Thymus (tissue), 11 donors: ENCODE measurements around the gene PIP5K1C. TPM values are rescaled to one million over a fixed set of nuclear protein-coding genes. Genes with fewer than 3 reads are reported as not detected.

ENCODE experiments used
- DNase-seq, 9 donors: peaks; one replicate each; pipeline ENCODE4 v3.0.0-alpha.2; 2013; ENCODE audit warnings: low spot score in 9 of 9, low read depth in 6 of 9, missing footprints in 1 of 9
- H3K27ac ChIP-seq, 2 donors: one replicate each; pipeline ENCODE4 v1.5.1; 2013; ENCODE audit warnings: control low read depth in 1 of 2, low read depth in 1 of 2, low read length in 1 of 2, mild to moderate bottlenecking in 1 of 2, moderate library complexity in 1 of 2
- H3K27me3 ChIP-seq, 2 donors: one replicate each; pipeline ENCODE4 v1.5.1; 2013; ENCODE audit warnings: low read length in 1 of 2; ENCODE audit not compliant: control insufficient read depth in 2 of 2, insufficient read depth in 1 of 2
- H3K36me3 ChIP-seq, 2 donors: one replicate each; pipeline ENCODE4 v1.5.1; 2013; ENCODE audit warnings: low read length in 1 of 2, mild to moderate bottlenecking in 1 of 2, moderate library complexity in 1 of 2; ENCODE audit not compliant: control insufficient read depth in 2 of 2, insufficient read depth in 2 of 2
- H3K4me1 ChIP-seq, 2 donors: one replicate each; pipeline ENCODE4 v1.5.1; 2013; ENCODE audit warnings: low read length in 2 of 2; ENCODE audit not compliant: control insufficient read depth in 2 of 2, insufficient read depth in 2 of 2
- H3K4me3 ChIP-seq, 2 donors: one replicate each; pipeline ENCODE4 v1.5.1; 2013; ENCODE audit warnings: low read length in 2 of 2, control low read depth in 1 of 2, mild to moderate bottlenecking in 1 of 2
- H3K9me3 ChIP-seq, 2 donors: one replicate each; pipeline ENCODE4 v1.5.1; 2013; ENCODE audit warnings: low read length in 1 of 2, mild to moderate bottlenecking in 1 of 2; ENCODE audit not compliant: control insufficient read depth in 2 of 2, insufficient read depth in 1 of 2
- WGBS: extraction: QIAGEN DNeasy Blood & Tissue Kit; methylation state at CpG from one replicate; pipeline ENCODE4 v1.1.7; 2013; 5-methylcytosine and 5-hydroxymethylcytosine counted together
- polyA plus RNA-seq: library from polyadenylated mRNA; stranded (reverse); fragments of 200-250 nt; gene quantifications from one replicate; pipeline ENCODE4 v1.2.3, GENCODE V29; 2013
- total RNA-seq: library from RNA; stranded (reverse); fragments of 120-200 nt; gene quantifications from one replicate; pipeline ENCODE4 v1.2.4, GENCODE V29; 2013
- donor health status: healthy.

The PIP5K1C gene
- total and polyA plus RNA-seq, 2 donors: 3.4 to 14.0 TPM

- Histone ChIP-seq H3K27me3 (no peaks in the 10 kb centered on the region), H3K27ac (peak within 1 kb of the TSS; percentile 86 to 94), H3K4me3 (peak within 1 kb of the TSS; percentile 89 to 90), H3K36me3 (peaks cover 10 to 27% of the 10 kb centered on the region in 2 donors), H3K4me1 (peaks cover 13 to 22% of the 10 kb centered on the region in 2 donors), H3K9me3 (peaks cover 0 to 3% of the 10 kb centered on the region in 2 donors)
- WGBS: under 1% methylated on average over 80 of the region's 80 CpGs
- DNase-seq: peak; percentile 91 to 99 (median 97)
Measured at GRCh38 chr19:3626473-3627350, 73.6 kb downstream of the PIP5K1C start, which contains the start of gene CACTIN. Gene CACTIN (minus strand): TSS chr19:3626790. CDS start chr19:3626762, 28 bp downstream.

DNA sequence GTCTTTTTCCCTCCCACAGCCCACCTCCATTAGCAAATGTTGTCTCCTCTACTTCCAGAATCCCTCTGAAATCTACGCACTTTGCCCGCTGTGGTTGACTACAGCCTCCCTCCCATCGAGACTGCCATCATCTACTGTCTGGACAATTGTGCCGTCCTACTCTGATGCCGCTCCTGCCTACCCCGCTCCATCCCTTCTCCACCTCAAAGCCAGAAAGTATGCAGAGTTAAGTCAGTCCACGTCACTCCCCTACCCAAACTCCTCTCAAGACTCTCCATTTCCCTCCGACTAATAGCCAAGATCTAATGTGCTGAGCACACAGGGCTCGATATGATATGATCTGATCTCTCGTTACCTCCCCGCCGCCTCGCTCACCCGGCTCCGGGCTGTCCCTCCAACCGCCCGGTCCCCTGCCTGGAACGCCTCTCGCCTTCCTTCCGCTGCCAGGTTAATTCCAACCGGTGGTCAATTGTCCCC, 74.2 kb downstream of the PIP5K1C start:
- Histone ChIP-seq H3K9me3 (peaks cover 0 to 3% of the 10 kb centered on the region in 2 donors), H3K27me3 (no peaks in the 10 kb centered on the region), H3K27ac (peak overlapping the region; percentile 36 to 38), H3K4me3 (peak overlapping the region; percentile 89 to 90), H3K4me1 (peaks cover 13 to 22% of the 10 kb centered on the region in 2 donors), H3K36me3 (peaks cover 17 to 27% of the 10 kb centered on the region in 2 donors)
- no peak for DNase-seq
- WGBS: 2% methylated on average over 21 of the region's 21 CpGs

- peaks cover 0 to 3% of the 10 kb centered on the region in 2 donors for H3K9me3 ChIP-seq
- H3K27me3 ChIP-seq: no peaks in the 10 kb centered on the region
- H3K4me1 ChIP-seq: peaks cover 13 to 26% of the 10 kb centered on the region in 2 donors
- peaks cover 33 to 50% of the 10 kb centered on the region in 2 donors for H3K36me3 ChIP-seq
- 93% methylated on average over 34 of the region's 34 CpGs for WGBS
- no peak overlapping the region for H3K27ac ChIP-seq
- no peak for DNase-seq
- H3K4me3 ChIP-seq: no peak overlapping the region
Measured at GRCh38 chr19:3623716-3624115, 76.6 kb downstream of the PIP5K1C start.

- peaks cover 18 to 36% of the 10 kb centered on the region in 2 donors for H3K4me1 ChIP-seq
- no peak for DNase-seq
Measured at GRCh38 chr19:3622224-3622623, 78.0 kb downstream of the PIP5K1C start.

GRCh38 chr19:3621689-3622088, 78.6 kb downstream of the PIP5K1C start:
- H3K27ac ChIP-seq: no peak overlapping the region
- H3K4me1 ChIP-seq: peaks cover 18 to 34% of the 10 kb centered on the region in 2 donors
- DNase-seq: no peak
- H3K4me3 ChIP-seq: no peak overlapping the region
- peaks cover 38 to 63% of the 10 kb centered on the region in 2 donors for H3K36me3 ChIP-seq
- 98% methylated on average over 15 of the region's 15 CpGs for WGBS
- H3K9me3 ChIP-seq: no peaks in the 10 kb centered on the region
- H3K27me3 ChIP-seq: no peaks in the 10 kb centered on the region

More at GRCh38 chr19:3622224-3622623, 78.0 kb downstream of the PIP5K1C start:
- Histone ChIP-seq H3K36me3 (peaks cover 35 to 62% of the 10 kb centered on the region in 2 donors), H3K4me3 (no peak overlapping the region), H3K27me3 (no peaks in the 10 kb centered on the region), H3K27ac (no peak overlapping the region), H3K9me3 (peaks cover 0 to 2% of the 10 kb centered on the region in 2 donors)
- 98% methylated on average over 12 of the region's 12 CpGs for WGBS

DNA sequence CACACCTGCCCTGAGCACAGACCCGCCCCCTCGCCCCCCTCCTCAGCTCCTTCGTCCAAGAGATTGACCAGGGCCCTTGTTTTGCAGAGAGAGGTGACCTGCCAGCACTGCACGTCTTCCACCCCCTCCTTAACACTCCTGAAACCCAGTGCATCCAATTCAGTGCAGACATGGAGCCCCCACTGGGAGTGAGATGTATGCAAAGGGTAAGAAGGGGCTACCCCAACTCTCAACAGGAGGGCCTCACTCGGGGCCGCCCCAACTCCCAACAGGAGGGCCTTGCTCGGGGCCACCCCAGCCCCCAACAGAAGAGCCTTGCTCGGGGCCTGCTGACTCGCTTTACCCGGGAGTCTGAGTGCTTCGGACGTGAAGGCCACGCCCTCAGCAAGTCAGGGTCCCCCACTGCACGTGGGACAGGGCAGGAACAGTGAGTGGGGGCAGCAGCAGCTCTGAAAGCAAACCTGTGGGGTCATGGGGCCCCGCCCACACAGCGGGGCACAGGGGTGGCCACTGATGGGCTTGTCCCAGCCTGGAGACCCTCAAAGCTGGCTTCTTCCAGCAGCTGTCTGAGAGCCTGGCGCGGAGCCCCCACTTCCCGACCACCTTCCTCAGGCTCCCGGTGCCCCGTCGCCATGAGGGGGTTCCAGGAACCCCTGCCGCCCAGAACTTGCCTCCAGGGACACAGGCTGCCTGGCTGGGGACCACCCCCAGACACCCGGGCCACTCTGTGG, 79.3 kb downstream of the PIP5K1C start:
- Histone ChIP-seq H3K36me3 (peaks cover 40 to 64% of the 10 kb centered on the region in 2 donors), H3K4me3 (no peak overlapping the region), H3K27me3 (no peaks in the 10 kb centered on the region), H3K4me1 (peaks cover 17 to 31% of the 10 kb centered on the region in 2 donors), H3K9me3 (no peaks in the 10 kb centered on the region), H3K27ac (no peak overlapping the region)
- WGBS: 97% methylated on average over 24 of the region's 24 CpGs
- DNase-seq: no peak

DNA sequence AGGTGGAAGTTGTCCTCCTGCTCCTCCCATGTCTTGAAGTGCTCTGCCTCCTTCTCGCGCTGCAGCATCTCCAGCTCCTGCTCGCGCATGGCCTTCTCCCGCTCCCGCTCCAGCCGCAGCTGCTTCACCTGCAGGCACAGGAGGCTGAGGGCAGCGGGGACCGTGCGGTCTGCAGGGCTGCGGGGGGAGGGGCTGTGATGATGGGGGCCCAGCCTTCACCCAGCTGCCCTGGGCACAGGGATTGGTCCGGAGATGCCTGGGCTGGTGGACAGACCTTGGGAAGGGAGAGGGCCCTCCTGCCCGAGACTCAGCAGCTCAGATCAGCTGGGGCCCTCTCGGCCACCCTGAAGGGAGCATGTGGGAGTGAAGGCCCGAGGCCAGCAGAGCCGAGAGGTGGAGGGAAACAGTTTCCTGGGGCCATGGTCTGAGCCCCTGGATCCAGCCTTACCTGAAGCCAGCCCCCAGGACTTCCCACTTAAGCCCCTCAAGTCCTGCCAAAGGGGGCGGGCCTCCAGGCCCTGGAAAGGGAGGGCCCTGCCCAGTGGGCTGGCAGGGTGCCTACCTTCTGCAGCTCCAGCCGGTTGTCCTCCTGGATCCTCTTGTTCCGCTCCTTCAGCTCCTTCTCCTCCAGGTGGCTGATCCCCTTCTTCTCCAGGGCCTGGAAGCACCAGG, 80.0 kb downstream of the PIP5K1C start:
- 96% methylated on average over 19 of the region's 19 CpGs for WGBS
- Histone ChIP-seq H3K36me3 (peaks cover 43 to 71% of the 10 kb centered on the region in 2 donors), H3K9me3 (no peaks in the 10 kb centered on the region), H3K27ac (no peak overlapping the region), H3K27me3 (no peaks in the 10 kb centered on the region), H3K4me1 (peaks cover 10 to 26% of the 10 kb centered on the region in 2 donors), H3K4me3 (no peak overlapping the region)
- no peak for DNase-seq

DNA sequence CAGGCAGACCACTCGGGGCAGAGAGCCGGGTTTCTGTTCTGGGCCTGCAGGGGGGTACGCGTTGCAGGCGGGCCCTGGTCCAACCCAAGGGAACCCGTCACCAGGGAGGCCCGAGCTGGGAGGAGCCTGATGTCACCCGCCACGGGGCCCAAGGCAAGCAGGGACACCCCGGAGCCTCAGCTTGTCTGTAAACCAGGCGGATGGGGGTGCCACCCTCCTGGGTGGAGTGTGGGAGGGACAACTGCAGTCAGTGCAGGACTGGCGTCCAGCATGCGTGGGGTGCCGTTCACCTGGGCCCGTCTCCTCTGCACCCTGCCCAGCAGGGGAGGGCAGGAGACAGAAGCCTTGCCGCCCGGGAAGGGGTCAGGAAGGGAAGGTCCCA, 80.6 kb downstream of the PIP5K1C start:
- H3K27ac ChIP-seq: no peak overlapping the region
- H3K36me3 ChIP-seq: peaks cover 43 to 75% of the 10 kb centered on the region in 2 donors
- no peaks in the 10 kb centered on the region for H3K9me3 ChIP-seq
- DNase-seq: no peak
- H3K4me3 ChIP-seq: no peak overlapping the region
- no peaks in the 10 kb centered on the region for H3K27me3 ChIP-seq
- peaks cover 9 to 25% of the 10 kb centered on the region in 2 donors for H3K4me1 ChIP-seq
- WGBS: 91% methylated on average over 17 of the region's 17 CpGs
